ENCODE data around the gene CFAP57.

DNA sequence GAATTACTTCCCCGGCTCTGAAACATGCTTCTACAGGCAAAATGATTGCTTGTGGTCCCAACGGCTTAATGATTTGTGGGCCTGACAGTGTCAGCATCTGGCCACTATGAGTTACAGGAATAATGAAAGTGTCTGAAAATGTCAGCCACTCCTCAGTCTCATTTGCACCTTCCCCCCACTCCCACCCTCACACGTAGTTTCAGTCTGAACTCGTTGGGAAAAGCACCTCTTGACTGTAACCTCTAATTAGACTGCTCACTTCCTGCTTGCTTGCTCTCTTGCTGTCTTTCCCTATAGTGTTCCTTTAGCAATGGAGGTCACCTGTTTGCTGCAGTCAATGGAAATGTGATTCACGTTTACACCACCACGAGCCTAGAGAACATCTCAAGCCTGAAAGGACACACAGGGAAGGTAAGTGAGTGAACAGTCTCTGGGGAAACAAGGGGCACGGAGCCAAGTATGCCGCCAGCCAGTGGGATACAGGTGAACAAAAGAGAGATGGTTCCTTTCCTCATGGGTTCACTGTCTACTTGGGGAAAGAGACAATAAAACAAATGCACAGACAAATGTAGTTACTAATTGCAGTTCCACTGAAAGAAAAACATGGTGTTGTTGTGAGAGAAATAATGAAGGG, 27.1 kb downstream of the CFAP57 start:
- TF ChIP-seq EZH2 (IDR thresholded peaks at IDR 0.05; ENCODE audit: borderline replicate concordance) = no peak
- TF ChIP-seq, protein P1, sequence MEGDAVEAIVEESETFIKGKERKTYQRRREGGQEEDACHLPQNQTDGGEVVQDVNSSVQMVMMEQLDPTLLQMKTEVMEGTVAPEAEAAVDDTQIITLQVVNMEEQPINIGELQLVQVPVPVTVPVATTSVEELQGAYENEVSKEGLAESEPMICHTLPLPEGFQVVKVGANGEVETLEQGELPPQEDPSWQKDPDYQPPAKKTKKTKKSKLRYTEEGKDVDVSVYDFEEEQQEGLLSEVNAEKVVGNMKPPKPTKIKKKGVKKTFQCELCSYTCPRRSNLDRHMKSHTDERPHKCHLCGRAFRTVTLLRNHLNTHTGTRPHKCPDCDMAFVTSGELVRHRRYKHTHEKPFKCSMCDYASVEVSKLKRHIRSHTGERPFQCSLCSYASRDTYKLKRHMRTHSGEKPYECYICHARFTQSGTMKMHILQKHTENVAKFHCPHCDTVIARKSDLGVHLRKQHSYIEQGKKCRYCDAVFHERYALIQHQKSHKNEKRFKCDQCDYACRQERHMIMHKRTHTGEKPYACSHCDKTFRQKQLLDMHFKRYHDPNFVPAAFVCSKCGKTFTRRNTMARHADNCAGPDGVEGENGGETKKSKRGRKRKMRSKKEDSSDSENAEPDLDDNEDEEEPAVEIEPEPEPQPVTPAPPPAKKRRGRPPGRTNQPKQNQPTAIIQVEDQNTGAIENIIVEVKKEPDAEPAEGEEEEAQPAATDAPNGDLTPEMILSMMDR (IDR thresholded peaks at IDR 0.05; ENCODE audit: poor library complexity) = no peak
